ENCODE measurements around the gene SIGMAR1. TPM values are rescaled to one million over a fixed set of nuclear protein-coding genes. Genes with fewer than 3 reads are reported as not detected.

Gene SIGMAR1
- total and polyA plus RNA-seq, 4 donors = 26.0 to 72.0 (median 63.3) TPM

DNA sequence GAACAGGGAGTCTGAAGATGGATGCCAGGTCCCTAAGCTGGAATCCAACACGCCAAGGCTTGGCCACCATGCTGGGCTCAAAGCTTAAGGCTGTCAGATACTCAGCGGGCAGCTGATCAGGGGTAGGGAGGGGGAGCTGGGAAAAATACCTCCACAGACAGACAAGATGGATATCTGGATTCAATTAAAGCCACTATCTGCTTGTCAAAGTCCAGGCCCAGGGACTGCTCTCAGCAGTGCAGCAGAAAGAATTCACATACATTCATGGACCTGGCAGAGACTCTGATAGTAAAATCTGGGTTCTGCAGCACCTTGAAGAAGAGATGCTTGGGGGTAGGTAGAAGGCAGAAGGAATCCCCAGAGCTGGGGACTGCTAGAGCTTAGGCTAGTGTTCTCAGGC is 22.5 kb downstream of the SIGMAR1 start:
- no peak overlapping the region for H3K9ac ChIP-seq (ENCODE audit: insufficient read depth in 1 of 2, low read length in 2 of 2)
- H3K4me3 ChIP-seq = no peak overlapping the region
- H3K27me3 ChIP-seq (ENCODE audit: control insufficient read depth in 3 of 3, insufficient read depth in 3 of 3, low read length in 2 of 3) = no peaks in the 10 kb centered on the region
- ATAC-seq (ENCODE audit: insufficient read depth, low FRiP score) = no peak
- TF ChIP-seq, protein P1, sequence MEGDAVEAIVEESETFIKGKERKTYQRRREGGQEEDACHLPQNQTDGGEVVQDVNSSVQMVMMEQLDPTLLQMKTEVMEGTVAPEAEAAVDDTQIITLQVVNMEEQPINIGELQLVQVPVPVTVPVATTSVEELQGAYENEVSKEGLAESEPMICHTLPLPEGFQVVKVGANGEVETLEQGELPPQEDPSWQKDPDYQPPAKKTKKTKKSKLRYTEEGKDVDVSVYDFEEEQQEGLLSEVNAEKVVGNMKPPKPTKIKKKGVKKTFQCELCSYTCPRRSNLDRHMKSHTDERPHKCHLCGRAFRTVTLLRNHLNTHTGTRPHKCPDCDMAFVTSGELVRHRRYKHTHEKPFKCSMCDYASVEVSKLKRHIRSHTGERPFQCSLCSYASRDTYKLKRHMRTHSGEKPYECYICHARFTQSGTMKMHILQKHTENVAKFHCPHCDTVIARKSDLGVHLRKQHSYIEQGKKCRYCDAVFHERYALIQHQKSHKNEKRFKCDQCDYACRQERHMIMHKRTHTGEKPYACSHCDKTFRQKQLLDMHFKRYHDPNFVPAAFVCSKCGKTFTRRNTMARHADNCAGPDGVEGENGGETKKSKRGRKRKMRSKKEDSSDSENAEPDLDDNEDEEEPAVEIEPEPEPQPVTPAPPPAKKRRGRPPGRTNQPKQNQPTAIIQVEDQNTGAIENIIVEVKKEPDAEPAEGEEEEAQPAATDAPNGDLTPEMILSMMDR (IDR thresholded peaks at IDR 0.05; ENCODE audit: control extremely low read depth, extremely low read depth) = no peak
- DNase-seq = no peak
- H3K27ac ChIP-seq (ENCODE audit: low read depth in 1 of 2, low read length in 1 of 2) = no peak overlapping the region
- peaks cover 5 to 33% (median 25%) of the 10 kb centered on the region in 4 donors for H3K36me3 ChIP-seq (ENCODE audit: control insufficient read depth in 4 of 4, insufficient read depth in 4 of 4, low read length in 4 of 4)
- 97 to 98% methylated on average over 2 of the region's 2 CpGs for WGBS, 2 donors
- H3K4me1 ChIP-seq (ENCODE audit: control insufficient read depth in 5 of 5, insufficient read depth in 5 of 5, low read length in 5 of 5) = peaks cover 4 to 28% (median 12%) of the 10 kb centered on the region in 5 donors
- H3K9me3 ChIP-seq (ENCODE audit: control insufficient read depth in 4 of 4, insufficient read depth in 3 of 4, low read length in 3 of 4) = no peaks in the 10 kb centered on the region

- Histone ChIP-seq H3K4me3 (no peak overlapping the region), H3K27me3 (ENCODE audit: control insufficient read depth in 3 of 3, insufficient read depth in 3 of 3, low read length in 2 of 3) (no peaks in the 10 kb centered on the region), H3K9me3 (ENCODE audit: control insufficient read depth in 4 of 4, insufficient read depth in 3 of 4, low read length in 3 of 4) (no peaks in the 10 kb centered on the region), H3K27ac (ENCODE audit: low read depth in 1 of 2, low read length in 1 of 2) (no peak overlapping the region), H3K4me1 (ENCODE audit: control insufficient read depth in 5 of 5, insufficient read depth in 5 of 5, low read length in 5 of 5) (peaks cover 3 to 20% (median 8%) of the 10 kb centered on the region in 5 donors), H3K9ac (ENCODE audit: insufficient read depth in 1 of 2, low read length in 2 of 2) (no peak overlapping the region), H3K36me3 (ENCODE audit: control insufficient read depth in 4 of 4, insufficient read depth in 4 of 4, low read length in 4 of 4) (peaks cover 5 to 31% (median 22%) of the 10 kb centered on the region in 4 donors)
- DNase-seq (peak; percentile 82 to 88 (median 86)), ATAC-seq (ENCODE audit: insufficient read depth, low FRiP score) (peak; percentile 63)
- WGBS, 2 donors = 1 to 2% methylated on average over 15 of the region's 15 CpGs
- TF ChIP-seq, protein P1 (IDR thresholded peaks at IDR 0.05; ENCODE audit: control extremely low read depth, extremely low read depth) = peak; percentile 74
These were observed 24.7 kb downstream of the SIGMAR1 start for GRCh38 chr9:34612788-34613390.

DNA sequence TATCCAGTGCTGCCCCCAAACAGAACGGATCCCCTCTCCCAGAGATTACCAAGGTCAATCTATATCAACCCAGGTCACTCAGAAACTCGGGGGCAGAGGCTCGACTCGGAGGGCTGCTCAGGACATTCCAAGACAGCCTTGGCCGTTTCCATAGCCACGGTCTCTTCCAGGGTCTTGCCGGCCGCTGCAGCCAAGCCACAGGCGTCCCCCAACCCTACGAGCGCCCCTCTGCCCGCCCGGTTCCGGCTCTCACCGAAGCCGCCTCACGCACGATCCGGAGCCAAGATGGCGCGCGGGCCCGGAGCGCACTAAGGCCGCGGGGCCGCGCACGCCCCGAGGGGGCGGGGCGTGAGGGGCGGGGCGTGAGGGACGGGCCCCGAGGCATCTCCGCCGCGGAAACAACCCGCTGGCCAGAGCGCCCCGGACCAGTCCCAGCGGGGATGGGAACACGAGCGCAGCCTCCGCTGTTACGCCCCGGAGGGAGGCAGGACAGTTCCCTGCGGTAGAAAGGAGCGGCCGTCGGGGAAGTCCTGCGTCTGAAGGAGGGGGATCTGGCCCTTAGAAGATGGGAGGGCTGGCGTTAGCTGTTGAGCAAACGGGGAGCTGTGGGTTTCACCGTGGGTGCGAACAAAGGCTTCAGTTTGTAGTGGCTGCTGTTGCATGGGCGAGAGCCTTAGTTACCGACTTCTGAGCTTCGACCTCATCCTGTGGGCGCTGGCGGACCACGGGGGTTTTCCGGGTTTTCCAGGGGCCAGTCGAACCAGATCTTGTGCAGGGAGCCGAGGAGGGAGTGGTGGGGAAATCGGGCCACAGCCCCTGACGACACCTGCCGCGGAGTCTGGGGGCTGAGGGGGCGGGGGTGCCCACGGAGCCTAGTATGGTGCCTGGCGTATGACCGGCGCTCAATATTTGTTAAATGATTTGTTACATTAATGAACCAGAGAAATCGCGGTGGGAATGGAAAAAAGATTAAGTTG is 25.5 kb downstream of the SIGMAR1 start, which contains the start of gene RPP25L:
TSS of gene RPP25L (minus strand) at position 287 of the 977 bp plus-strand sequence. CDS start 801 bp downstream, outside the sequence.
- ATAC-seq (ENCODE audit: insufficient read depth, low FRiP score) = peak; percentile 98
- WGBS, 2 donors = 1% methylated on average over 77 of the region's 77 CpGs
- TF ChIP-seq, protein P1 (IDR thresholded peaks at IDR 0.05; ENCODE audit: control extremely low read depth, extremely low read depth) = no peak

More for the DNA sequence above, 25.5 kb downstream of the SIGMAR1 start, which contains the start of gene RPP25L:
- no peaks in the 10 kb centered on the region for H3K9me3 ChIP-seq (ENCODE audit: control insufficient read depth in 4 of 4, insufficient read depth in 3 of 4, low read length in 3 of 4)
- H3K9ac ChIP-seq (ENCODE audit: insufficient read depth in 1 of 2, low read length in 2 of 2) = peak within 1 kb of the TSS; percentile 76 to 89
- no peaks in the 10 kb centered on the region for H3K27me3 ChIP-seq (ENCODE audit: control insufficient read depth in 3 of 3, insufficient read depth in 3 of 3, low read length in 2 of 3)
- H3K4me1 ChIP-seq (ENCODE audit: control insufficient read depth in 5 of 5, insufficient read depth in 5 of 5, low read length in 5 of 5) = peaks cover 3 to 20% (median 8%) of the 10 kb centered on the region in 5 donors
- H3K27ac ChIP-seq (ENCODE audit: low read depth in 1 of 2, low read length in 1 of 2) = peak within 1 kb of the TSS; percentile 87 to 91
- peak; percentile 89 to 95 (median 92) for DNase-seq
- H3K4me3 ChIP-seq = peak within 1 kb of the TSS; percentile 80
- peaks cover 3 to 24% (median 18%) of the 10 kb centered on the region in 4 donors for H3K36me3 ChIP-seq (ENCODE audit: control insufficient read depth in 4 of 4, insufficient read depth in 4 of 4, low read length in 4 of 4)

Data from lung (tissue), 12 donors.